Sigmoid colon (tissue), 4 donors: ENCODE data around the gene SLC12A8.

Experiments
- CTCF ChIP-seq, 4 experiments: fragments of 450-650 bp in 3 of 4; fragments of 200-600 bp in 1 of 4; IDR thresholded peaks; one replicate each; pipeline ENCODE4 v1.5.1; 2016 to 2019; ENCODE audit warnings: antibody characterized with exemption in 4 of 4, mild to moderate bottlenecking in 3 of 4, moderate library complexity in 2 of 4
- EP300 ChIP-seq, 4 donors: sonication (generic); formaldehyde crosslinking; IDR thresholded peaks; one replicate each; pipeline ENCODE4 v1.6.1; 2017; ENCODE audit warnings: antibody characterized with exemption in 4 of 4
- POLR2A ChIP-seq, 2 donors: fragments of 450-650 bp; IDR thresholded peaks; one replicate each; pipeline ENCODE4 v1.6.1; 2016; ENCODE audit warnings: antibody characterized with exemption in 2 of 2, mild to moderate bottlenecking in 2 of 2, moderate library complexity in 2 of 2
- POLR2AphosphoS5 ChIP-seq, 4 donors: sonication (generic); formaldehyde crosslinking; IDR thresholded peaks; one replicate each; pipeline ENCODE4 v1.6.1; 2017; ENCODE audit warnings: antibody characterized with exemption in 4 of 4

DNA sequence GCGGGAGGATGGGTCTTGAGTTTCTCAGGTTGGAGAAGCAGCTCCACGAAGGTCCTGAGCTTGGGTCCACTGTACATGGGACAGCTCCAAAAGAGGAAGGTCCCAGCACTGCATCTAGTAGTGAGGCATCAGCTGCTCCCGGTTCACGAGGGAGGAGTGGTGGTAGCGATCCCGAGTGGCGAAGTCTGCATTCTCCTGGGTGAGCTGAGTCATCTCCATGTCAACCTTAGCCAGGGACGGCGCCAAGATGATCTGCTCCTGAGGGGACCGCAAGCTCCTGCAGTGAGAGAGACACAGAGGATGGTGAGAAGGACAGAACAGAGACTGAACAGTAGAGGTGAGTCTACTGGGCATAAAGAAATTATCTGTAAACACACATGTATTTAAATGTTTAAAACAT lies 128.8 kb downstream of the SLC12A8 start:
- TF ChIP-seq CTCF (IDR thresholded peaks at IDR 0.05) (no peak), POLR2A (IDR thresholded peaks at IDR 0.05) (no peak), POLR2AphosphoS5 (IDR thresholded peaks at IDR 0.05) (no peak), EP300 (IDR thresholded peaks at IDR 0.05) (no peak)
